GM19468 (cell line): ENCODE data around the gene SOX13.

Experiments
- ATAC-seq: cut with Tn5 transposase; IDR thresholded peaks from one replicate; pipeline ENCODE4 v1.9.1; 2021; ENCODE audit warnings: mild to moderate bottlenecking, moderate library complexity, moderate number of reproducible peaks; ENCODE audit not compliant: unreplicated experiment; ENCODE audit errors: extremely low read depth

SOX13 gene

DNA sequence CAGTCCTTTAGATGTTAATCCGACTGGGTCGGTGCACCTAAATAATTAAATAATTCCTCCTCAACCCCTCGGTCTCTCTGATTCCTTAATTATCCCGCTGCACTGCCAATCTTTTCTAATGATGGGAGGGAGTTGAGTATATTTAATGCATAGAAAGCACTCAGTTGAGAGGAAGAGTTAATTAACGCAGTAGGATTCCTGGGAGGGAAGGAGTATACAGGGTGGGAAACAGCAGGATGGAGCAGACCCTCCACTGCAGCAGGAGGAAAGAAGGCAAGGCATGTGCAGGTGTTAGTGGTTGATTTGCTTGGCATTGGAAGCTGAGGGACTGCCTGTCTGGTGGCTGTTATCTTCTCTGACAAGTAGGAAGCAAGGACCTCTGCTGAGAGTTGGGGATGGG lies 103.1 kb downstream of the SOX13 start:
- ATAC-seq: no peak

DNA sequence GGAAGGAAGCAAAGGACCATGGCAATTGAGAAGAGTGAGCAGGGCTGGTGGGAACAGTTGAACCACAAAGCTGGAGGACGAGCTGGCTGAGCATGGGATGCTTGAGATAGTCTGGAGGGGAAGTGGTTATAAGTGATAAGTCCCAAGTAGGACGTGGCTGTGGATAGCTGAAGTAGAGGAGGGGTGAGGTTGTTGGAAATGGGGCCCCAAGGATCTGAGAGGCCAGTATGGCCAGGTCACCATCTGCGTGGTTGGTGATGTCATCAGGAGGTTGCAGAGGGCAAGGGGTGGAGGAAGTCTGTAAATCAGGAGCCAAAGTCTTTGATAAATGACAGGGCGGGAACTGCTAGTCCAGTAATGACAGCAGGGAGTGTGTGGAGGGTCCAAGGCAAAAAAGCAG lies 104.2 kb downstream of the SOX13 start:
- no peak for ATAC-seq
